ENCODE data around the gene SLC25A11.

The SLC25A11 gene

DNA sequence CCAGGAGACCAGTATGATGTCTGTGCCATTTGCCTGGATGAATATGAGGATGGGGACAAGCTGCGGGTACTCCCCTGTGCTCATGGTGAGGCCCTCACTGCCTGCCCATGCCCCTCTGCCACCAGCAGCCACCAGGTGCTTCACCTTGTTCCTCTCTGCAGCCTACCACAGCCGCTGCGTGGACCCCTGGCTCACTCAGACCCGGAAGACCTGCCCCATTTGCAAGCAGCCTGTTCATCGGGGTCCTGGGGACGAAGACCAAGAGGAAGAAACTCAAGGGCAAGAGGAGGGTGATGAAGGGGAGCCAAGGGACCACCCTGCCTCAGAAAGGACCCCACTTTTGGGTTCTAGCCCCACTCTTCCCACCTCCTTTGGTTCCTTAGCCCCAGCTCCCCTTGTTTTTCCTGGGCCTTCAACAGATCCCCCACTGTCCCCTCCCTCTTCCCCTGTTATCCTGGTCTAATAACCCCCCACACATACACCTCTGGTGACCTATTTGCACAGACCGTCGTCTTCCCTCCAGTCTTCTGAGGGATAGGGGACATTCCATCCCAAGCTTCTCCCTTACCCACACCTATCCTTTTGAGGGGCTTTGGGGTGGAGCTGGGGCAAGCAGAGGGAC, 4.8 kb upstream of the SLC25A11 start:
- TF ChIP-seq CTCF (IDR thresholded peaks at IDR 0.05; ENCODE audit: insufficient read depth, low read depth, low read length, missing control alignments) = no peak
- H3K4me3 ChIP-seq (ENCODE audit: low read length) = no peak overlapping the region
- DNase-seq (ENCODE audit: low read depth) = no peak

DNA sequence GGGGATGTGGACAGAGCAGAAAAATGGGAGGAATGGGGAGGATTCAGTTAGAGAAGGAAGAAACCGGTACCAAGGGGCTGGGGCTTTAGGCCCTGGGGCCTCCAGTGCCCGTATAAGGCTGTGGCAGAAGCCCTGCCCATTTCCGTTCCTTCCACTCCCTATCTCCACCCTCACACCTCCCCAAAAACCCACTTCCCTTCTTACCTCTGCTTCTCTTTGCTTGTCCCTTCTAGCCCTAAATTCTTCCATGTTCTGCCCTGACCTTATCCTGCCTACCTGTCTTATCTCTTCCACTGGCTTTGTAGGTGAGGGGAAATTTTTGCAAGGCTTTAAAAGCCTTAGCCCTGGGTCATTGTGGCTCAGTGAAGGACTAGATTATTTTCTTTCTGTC, 4.3 kb upstream of the SLC25A11 start:
- no peak overlapping the region for H3K4me3 ChIP-seq (ENCODE audit: low read length)
- TF ChIP-seq CTCF (IDR thresholded peaks at IDR 0.05; ENCODE audit: insufficient read depth, low read depth, low read length, missing control alignments) = no peak
- DNase-seq (ENCODE audit: low read depth) = no peak

DNA sequence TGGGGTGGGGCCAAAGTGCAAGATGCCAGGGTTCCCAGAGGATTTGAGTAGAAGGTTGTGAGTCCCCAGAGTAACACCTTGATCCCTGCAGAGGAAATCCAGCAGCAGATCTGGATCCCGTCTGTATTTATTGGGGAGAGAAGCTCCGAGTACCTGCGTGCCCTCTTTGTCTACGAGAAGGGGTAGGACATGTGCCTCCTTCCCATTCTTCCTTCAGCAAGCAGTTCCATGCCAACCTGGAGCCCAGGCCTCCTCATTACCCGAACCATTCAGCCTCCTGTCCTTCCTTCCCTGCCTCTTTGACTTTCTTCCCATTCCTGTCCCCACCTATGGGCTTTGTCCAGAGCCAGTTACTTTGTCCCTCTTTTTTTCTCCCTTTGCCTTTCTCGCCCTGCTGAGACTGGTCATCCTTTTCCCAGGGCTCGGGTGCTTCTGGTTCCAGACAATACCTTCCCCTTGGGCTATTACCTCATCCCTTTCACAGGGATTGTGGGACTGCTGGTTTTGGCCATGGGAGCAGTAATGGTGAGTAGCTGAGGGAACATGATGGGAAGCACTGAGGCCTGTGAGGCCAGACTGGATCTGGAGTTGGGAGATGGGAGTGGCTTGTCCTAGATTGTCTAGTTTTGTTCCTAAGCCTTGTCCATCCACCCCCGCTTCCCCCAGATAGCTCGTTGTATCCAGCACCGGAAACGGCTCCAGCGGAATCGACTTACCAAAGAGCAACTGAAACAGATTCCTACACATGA, 3.1 kb upstream of the SLC25A11 start:
- no peak for TF ChIP-seq CTCF (IDR thresholded peaks at IDR 0.05; ENCODE audit: insufficient read depth, low read depth, low read length, missing control alignments)
- DNase-seq (ENCODE audit: low read depth) = no peak
- no peak overlapping the region for H3K4me3 ChIP-seq (ENCODE audit: low read length)

- no peak for TF ChIP-seq CTCF (IDR thresholded peaks at IDR 0.05; ENCODE audit: insufficient read depth, low read depth, low read length, missing control alignments)
- peak overlapping the region; percentile 96 for H3K4me3 ChIP-seq (ENCODE audit: low read length)
These were observed 1.4 kb upstream of the SLC25A11 start for GRCh38 chr17:4941319-4941610.

DNA sequence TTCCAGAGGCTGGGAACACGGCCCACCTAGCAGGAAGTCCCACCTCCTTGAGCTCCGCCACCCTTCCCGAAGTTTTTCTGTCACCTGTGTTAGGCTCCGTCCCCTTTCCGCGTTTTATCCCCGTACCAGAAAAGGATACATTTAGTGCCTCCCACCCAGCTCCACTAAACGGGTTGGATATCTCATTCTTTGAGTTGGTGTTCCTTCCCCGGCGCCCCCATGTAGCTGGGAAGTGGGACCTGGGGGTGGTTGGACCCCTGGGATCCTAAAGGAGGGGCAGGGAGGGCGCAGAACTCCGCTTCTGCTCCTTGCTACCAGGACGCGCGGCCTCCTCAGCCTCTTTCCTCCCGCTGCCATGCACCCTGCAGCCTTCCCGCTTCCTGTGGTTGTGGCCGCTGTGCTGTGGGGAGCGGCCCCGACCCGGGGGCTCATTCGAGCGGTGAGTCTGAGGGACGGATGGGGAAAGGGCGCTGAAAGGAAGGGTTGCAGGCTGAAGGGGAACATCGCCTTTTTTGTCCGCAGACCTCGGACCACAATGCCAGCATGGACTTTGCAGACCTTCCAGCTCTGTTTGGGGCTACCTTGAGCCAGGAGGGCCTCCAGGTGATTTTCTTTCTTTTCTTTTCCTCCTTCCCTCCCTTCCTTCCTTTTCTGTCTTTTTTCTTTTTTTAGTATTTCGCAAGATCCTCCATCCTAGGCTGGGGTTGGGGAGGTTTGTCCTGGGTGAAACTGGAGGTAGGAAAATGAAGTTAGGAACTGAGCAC, 891 bp upstream of the SLC25A11 start:
- TF ChIP-seq CTCF (IDR thresholded peaks at IDR 0.05; ENCODE audit: insufficient read depth, low read depth, low read length, missing control alignments) = no peak
- peak; percentile 90 for DNase-seq (ENCODE audit: low read depth)
- peak overlapping the region; percentile 96 for H3K4me3 ChIP-seq (ENCODE audit: low read length)

More at GRCh38 chr17:4941319-4941610, 1.4 kb upstream of the SLC25A11 start:
- no peak for DNase-seq (ENCODE audit: low read depth)

GRCh38 chr17:4939546-4939795, 375 bp downstream of the SLC25A11 start:
- H3K4me3 ChIP-seq (ENCODE audit: low read length) = peak overlapping the region; percentile 96
- no peak for TF ChIP-seq CTCF (IDR thresholded peaks at IDR 0.05; ENCODE audit: insufficient read depth, low read depth, low read length, missing control alignments)
- DNase-seq (ENCODE audit: low read depth) = no peak

All from epithelial cell of esophagus (primary cell).